Measurements from ENCODE around the gene NUDT22.

DNA sequence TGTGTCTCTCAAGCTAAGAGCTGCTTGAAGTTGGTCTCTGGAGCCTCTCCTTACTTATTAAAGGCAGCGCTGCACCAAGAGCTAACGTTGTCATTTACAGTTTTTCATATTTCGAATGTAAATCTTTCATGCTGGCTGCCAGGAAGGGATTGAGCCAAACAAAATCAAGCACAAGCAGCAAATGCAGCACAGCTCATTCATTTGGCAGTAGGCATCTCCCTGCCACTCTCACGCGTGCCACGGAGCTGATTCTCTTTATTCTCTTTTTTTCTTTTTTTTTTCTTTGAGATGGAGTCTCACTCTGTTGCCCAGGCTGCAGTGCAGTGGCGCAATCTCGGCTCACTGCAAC is 6.9 kb downstream of the NUDT22 start:
- TF ChIP-seq, protein P1, sequence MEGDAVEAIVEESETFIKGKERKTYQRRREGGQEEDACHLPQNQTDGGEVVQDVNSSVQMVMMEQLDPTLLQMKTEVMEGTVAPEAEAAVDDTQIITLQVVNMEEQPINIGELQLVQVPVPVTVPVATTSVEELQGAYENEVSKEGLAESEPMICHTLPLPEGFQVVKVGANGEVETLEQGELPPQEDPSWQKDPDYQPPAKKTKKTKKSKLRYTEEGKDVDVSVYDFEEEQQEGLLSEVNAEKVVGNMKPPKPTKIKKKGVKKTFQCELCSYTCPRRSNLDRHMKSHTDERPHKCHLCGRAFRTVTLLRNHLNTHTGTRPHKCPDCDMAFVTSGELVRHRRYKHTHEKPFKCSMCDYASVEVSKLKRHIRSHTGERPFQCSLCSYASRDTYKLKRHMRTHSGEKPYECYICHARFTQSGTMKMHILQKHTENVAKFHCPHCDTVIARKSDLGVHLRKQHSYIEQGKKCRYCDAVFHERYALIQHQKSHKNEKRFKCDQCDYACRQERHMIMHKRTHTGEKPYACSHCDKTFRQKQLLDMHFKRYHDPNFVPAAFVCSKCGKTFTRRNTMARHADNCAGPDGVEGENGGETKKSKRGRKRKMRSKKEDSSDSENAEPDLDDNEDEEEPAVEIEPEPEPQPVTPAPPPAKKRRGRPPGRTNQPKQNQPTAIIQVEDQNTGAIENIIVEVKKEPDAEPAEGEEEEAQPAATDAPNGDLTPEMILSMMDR (conservative IDR thresholded peaks at IDR 0.05; ENCODE audit: low read length): no peak
- TF ChIP-seq EZH2phosphoT487 (IDR thresholded peaks at IDR 0.05; ENCODE audit: borderline replicate concordance): no peak

Data from Loucy (cell line).